ENCODE data around the gene EIF2B2. TPM values are rescaled to one million over a fixed set of nuclear protein-coding genes. Genes with fewer than 3 reads are reported as not detected.

The EIF2B2 gene
- total RNA-seq, 4 donors from 2014 or later: 42.9 to 55.4 (median 51.1) TPM

GRCh38 chr14:74965486-74966153 lies 37.1 kb upstream of the EIF2B2 start:
- WGBS, 2 donors (ENCODE audit: low coverage in 1 of 2): 75 to 76% methylated on average over 2 to 5 of the region's 5 CpGs
- Histone ChIP-seq H3K27me3 (no peaks in the 10 kb centered on the region), H3K4me1 (no peaks in the 10 kb centered on the region), H3K4me3 (no peak overlapping the region), H3K36me3 (no peaks in the 10 kb centered on the region), H3K27ac (no peak overlapping the region), H3K9me3 (no peaks in the 10 kb centered on the region)
- in situ Hi-C loops (cut with MboI; ENCODE audit: low pct_ligation_motif_present in 1 of 4, low pct_unique_long_range_greater_than_20kb in 1 of 4, low sequenced_read_pairs in 3 of 4): no loop called here
- TF ChIP-seq POLR2AphosphoS5 (IDR thresholded peaks at IDR 0.05): no peak
- TF ChIP-seq EP300 (IDR thresholded peaks at IDR 0.05; ENCODE audit: low read depth): no peak
- no peak for TF ChIP-seq CTCF (IDR thresholded peaks at IDR 0.05)
- no peak for TF ChIP-seq POLR2A (IDR thresholded peaks at IDR 0.05)
- no peak for DNase-seq
- intact Hi-C loops (cut with DNase I; ENCODE audit: low total_unique reads): loop anchor here (5.0 kb wide), 1 partner anchor 1517 kb away; no protein-coding TSS in a partner anchor

GRCh38 chr14:74968811-74969210 lies 33.9 kb upstream of the EIF2B2 start:
- peaks cover 0 to under 1% (median 0%) of the 10 kb centered on the region in 4 donors for H3K4me1 ChIP-seq
- 50 to 72% methylated on average over 1 of the region's 1 CpG for WGBS, 2 donors (ENCODE audit: low coverage in 1 of 2)
- in situ Hi-C loops (cut with MboI; ENCODE audit: low pct_ligation_motif_present in 1 of 4, low pct_unique_long_range_greater_than_20kb in 1 of 4, low sequenced_read_pairs in 3 of 4): no loop called here
- intact Hi-C loops (cut with DNase I; ENCODE audit: low total_unique reads): loop anchor here (5.0 kb wide), 1 partner anchor 1513 kb away; no protein-coding TSS in a partner anchor
- DNase-seq: no peak
- H3K36me3 ChIP-seq: no peaks in the 10 kb centered on the region
- TF ChIP-seq EP300 (IDR thresholded peaks at IDR 0.05; ENCODE audit: low read depth) (no peak), POLR2A (IDR thresholded peaks at IDR 0.05) (no peak), POLR2AphosphoS5 (IDR thresholded peaks at IDR 0.05) (no peak), CTCF (IDR thresholded peaks at IDR 0.05) (no peak)
- H3K4me3 ChIP-seq: no peak overlapping the region
- H3K27ac ChIP-seq: no peak overlapping the region
- H3K27me3 ChIP-seq: no peaks in the 10 kb centered on the region
- H3K9me3 ChIP-seq: no peaks in the 10 kb centered on the region

- no peak overlapping the region for H3K27ac ChIP-seq
- in situ Hi-C loops (cut with MboI; ENCODE audit: low pct_ligation_motif_present in 1 of 4, low pct_unique_long_range_greater_than_20kb in 1 of 4, low sequenced_read_pairs in 3 of 4): no loop called here
- TF ChIP-seq POLR2A (IDR thresholded peaks at IDR 0.05) (no peak), POLR2AphosphoS5 (IDR thresholded peaks at IDR 0.05) (no peak), CTCF (IDR thresholded peaks at IDR 0.05) (no peak), EP300 (IDR thresholded peaks at IDR 0.05; ENCODE audit: low read depth) (no peak)
- intact Hi-C loops (cut with DNase I; ENCODE audit: low total_unique reads): no loop called here
- no peaks in the 10 kb centered on the region for H3K9me3 ChIP-seq
- H3K4me1 ChIP-seq: peaks cover 0 to 13% (median 1%) of the 10 kb centered on the region in 4 donors
- no peak overlapping the region for H3K4me3 ChIP-seq
- DNase-seq: peak; percentile 28
- H3K27me3 ChIP-seq: no peaks in the 10 kb centered on the region
- H3K36me3 ChIP-seq: no peaks in the 10 kb centered on the region
- WGBS, 2 donors (ENCODE audit: low coverage in 1 of 2): 69% methylated on average over 12 of the region's 15 CpGs; no CpG with 5 or more reads in 1 of the 2 donors
These were observed 29.6 kb upstream of the EIF2B2 start for GRCh38 chr14:74973003-74973653.

- DNase-seq: no peak
- H3K36me3 ChIP-seq: no peaks in the 10 kb centered on the region
- 85% methylated on average over 5 of the region's 5 CpGs; no CpG with 5 or more reads in 1 of the 2 donors for WGBS, 2 donors (ENCODE audit: low coverage in 1 of 2)
- H3K4me1 ChIP-seq: peaks cover 0 to 13% (median 1%) of the 10 kb centered on the region in 4 donors
- H3K9me3 ChIP-seq: no peaks in the 10 kb centered on the region
- no peaks in the 10 kb centered on the region for H3K27me3 ChIP-seq
- in situ Hi-C loops (cut with MboI; ENCODE audit: low pct_ligation_motif_present in 1 of 4, low pct_unique_long_range_greater_than_20kb in 1 of 4, low sequenced_read_pairs in 3 of 4) (no loop called here), intact Hi-C loops (cut with DNase I; ENCODE audit: low total_unique reads) (no loop called here)
- H3K4me3 ChIP-seq: no peak overlapping the region
- no peak overlapping the region for H3K27ac ChIP-seq
- TF ChIP-seq EP300 (IDR thresholded peaks at IDR 0.05; ENCODE audit: low read depth): no peak
- no peak for TF ChIP-seq CTCF (IDR thresholded peaks at IDR 0.05)
- TF ChIP-seq POLR2A (IDR thresholded peaks at IDR 0.05): no peak
- TF ChIP-seq POLR2AphosphoS5 (IDR thresholded peaks at IDR 0.05): no peak
These were observed 28.8 kb upstream of the EIF2B2 start for GRCh38 chr14:74973905-74974363.
